HuH-7 (cell line): ENCODE measurements around the gene GHRL.
"Not testable (repeated sequence)": the region's sequence is repeated elsewhere in the genome, so short reads cannot be mapped to it uniquely, and the experiment has no call there.

ENCODE experiments used
- DNase-seq: peaks from one replicate; pipeline ENCODE4 v3.0.0; 2011; ENCODE audit warnings: low spot score

Gene GHRL

GRCh38 chr3:10298064-10298463 lies 5.3 kb upstream of the GHRL start:
- not testable (repeated sequence) for DNase-seq

DNA sequence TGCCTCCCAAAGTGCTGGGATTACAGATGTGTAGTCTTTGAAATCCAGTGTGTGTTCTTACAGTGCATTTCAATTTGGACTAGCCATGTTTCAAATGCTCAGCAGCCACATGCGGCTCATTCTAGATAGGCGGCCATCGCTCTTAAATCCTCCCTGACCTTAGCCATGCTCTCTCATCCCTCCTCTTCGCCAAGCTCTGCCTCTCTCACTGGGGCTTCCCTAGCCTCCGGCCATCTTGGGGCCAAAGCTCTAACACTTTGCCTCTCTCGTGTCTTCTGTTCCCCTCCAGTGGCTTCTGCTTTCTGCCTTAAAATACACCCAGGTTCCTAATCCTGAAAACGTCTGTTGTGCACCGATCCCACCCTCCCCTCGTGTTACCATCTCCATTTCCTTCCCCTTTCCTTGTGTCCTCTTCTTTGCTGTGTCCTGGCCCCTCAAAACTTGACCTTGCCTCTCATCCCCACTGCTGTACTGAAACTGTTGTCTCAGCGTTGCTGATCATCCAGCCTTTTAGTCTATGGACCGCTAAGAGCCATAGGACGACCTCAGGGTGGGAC lies 1.4 kb upstream of the GHRL start:
- DNase-seq = no peak

- no peak for DNase-seq
These were observed 1.1 kb downstream of the GHRL start for GRCh38 chr3:10291641-10292040.

- DNase-seq = no peak
These were observed 2.1 kb downstream of the GHRL start for GRCh38 chr3:10290481-10291176.

DNA sequence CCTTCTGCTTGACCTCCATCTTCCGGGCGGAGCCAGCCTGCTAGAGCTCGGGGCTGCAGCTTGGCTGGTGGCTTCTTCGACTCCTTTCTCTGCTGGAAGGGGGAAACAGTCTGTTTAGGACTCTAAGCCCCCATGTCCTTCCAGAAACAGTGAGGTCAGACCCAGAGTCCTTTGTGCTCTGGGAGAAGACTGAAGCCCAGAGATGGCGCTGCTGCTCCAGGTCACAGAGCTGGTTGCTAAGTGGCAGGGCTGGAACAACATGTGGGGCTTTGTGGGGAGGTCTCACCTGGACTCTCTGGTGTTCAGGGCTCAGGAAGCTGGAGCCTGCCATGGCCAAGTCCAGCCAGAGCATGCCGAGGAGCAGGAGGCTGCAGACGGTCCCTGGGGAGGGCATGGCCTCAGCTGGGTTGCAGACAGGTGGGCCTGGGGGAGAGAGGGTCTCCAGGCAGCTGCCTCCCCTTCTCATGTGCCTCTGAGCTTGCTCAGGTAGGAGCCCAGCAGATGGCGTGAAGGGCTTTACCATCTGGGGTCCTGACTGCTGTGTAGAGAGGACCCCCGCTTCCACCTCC lies 2.9 kb downstream of the GHRL start:
- peak; percentile 52 for DNase-seq

DNA sequence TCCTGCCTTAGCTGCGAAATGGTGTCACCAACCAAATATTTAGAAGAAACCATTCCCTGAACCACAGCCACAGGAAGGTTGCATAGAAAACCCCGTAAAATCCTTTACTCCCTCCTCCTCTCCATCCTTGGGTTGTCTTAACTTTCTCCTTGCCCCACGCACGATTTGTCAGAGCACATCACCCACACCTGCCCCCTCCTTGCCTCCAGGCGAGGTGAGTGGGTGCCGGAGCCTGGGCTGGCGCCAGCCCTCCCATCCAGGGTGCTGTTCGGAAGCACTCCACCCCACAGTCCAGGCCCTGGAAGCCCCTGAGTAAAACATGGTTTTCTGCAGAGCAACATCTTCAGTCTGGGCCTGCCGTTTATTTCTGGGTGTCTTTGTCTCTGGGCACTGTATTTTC lies 3.7 kb downstream of the GHRL start:
- DNase-seq = no peak

DNA sequence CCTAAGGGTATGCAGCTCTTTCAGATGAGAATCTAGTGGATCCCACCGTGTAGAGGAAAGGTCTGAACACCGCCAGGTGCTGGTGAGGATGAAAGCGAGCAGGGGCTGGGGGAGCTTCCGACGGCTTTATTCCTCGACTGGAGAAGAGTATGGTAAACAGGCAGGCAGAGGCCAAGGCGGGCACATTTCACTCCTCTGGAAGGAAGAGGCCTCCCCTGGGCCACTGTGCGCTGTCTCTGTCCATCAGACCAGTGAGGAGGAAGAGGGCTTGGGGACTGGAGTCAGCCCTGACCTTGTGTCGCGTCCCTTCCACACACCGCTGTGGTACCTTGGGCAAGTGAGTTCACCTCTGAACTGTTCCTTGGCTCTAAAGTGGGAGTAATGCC lies 4.2 kb downstream of the GHRL start:
- no peak for DNase-seq

DNA sequence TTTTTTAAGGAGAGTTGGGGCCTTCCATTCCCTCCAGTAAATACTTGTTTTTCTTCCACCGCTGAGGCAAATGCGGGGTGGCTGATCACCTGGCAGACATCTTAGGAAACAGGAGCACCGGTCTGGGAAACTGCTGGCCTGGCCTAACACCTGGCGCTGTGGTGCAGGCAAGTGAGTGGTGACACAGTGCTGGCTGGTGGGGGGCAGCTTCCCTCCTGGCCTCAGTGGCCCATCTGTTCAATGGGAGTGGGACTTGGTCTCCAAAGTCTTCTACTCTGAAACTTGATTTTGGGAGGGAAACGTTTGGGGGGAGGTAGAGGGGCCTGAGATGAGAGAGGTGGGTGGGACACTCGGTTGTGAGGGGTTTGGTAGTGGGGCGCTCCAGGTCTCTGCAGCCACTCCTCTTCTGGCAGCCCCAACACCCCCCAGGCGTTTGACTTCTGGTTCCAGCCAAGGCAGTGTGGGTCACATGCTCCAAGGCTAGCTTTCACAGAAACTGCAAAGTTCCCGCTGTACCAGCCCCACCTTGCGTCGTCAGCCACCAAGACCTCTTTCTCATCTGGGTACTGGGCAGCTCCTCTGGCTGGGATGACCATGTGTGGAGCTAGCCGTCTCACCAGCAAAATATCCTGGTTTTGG lies 4.7 kb downstream of the GHRL start:
- no peak for DNase-seq

GRCh38 chr3:10286596-10287295 lies 6.0 kb downstream of the GHRL start:
- DNase-seq = no peak

- DNase-seq = no peak
These were observed 6.6 kb downstream of the GHRL start for GRCh38 chr3:10286133-10286524.

GRCh38 chr3:10285272-10286132 lies 7.2 kb downstream of the GHRL start:
- DNase-seq = no peak

DNA sequence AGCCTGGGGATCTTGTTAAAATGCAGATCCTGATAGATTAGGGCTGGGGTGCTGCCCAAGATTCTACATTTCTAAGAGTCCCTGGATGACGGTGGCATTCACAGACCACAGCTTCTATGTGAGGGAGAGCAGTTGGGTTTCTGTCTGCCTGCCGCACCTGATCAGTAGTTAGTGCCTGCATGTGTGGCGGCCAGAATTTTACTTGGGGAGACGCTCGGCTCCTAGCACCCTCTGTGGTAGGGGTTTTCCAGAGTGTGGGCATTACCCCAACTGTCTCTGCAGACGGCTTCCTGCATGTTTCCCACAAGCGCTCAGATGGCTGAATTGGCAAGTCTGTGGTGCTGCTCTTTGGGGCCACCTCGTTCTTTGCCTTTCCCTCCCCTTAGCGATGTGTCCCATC lies 8.3 kb downstream of the GHRL start:
- no peak for DNase-seq

DNA sequence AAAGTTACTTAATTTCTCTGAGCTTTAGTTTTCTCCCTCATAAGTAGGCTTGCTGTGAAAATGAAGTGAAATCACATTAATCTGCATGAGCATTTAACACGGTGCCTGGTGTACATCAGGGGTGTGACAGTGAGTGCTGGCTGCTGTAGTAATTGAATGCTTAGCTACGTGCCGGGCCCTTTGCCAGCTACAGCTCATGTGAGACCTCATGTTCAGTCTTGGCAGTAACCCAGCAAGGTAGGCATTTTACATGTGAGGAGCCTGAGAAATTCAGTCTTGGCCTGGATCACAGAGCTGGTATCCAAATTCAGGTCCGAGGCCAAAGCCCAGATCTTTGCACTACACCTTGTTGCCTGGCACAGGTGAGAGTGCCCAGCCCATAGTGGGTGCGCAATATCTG lies 9.1 kb downstream of the GHRL start:
- DNase-seq = no peak

GRCh38 chr3:10281951-10282350 lies 10.8 kb downstream of the GHRL start:
- DNase-seq = no peak

DNA sequence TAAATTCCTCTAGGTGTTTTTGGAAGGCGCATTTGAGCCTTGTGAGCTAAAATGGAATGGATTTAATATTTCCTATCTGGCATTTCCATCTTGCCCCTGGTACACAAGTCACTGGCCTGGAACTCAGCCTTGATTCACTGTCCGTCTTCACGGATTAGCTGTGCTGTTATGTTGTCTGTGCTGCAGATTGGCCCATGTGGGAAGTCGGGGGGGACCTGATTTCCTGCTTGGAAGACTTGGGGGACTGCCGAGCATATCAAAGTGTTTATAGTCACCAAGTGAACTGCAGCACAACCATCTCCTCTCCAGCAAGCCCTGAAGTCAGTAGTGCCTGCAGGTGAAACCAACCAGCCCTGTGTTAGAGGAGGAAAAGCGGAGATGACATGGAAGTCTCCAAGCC lies 12.2 kb downstream of the GHRL start:
- DNase-seq = no peak

GRCh38 chr3:10280177-10280529 lies 12.6 kb downstream of the GHRL start:
- no peak for DNase-seq

DNA sequence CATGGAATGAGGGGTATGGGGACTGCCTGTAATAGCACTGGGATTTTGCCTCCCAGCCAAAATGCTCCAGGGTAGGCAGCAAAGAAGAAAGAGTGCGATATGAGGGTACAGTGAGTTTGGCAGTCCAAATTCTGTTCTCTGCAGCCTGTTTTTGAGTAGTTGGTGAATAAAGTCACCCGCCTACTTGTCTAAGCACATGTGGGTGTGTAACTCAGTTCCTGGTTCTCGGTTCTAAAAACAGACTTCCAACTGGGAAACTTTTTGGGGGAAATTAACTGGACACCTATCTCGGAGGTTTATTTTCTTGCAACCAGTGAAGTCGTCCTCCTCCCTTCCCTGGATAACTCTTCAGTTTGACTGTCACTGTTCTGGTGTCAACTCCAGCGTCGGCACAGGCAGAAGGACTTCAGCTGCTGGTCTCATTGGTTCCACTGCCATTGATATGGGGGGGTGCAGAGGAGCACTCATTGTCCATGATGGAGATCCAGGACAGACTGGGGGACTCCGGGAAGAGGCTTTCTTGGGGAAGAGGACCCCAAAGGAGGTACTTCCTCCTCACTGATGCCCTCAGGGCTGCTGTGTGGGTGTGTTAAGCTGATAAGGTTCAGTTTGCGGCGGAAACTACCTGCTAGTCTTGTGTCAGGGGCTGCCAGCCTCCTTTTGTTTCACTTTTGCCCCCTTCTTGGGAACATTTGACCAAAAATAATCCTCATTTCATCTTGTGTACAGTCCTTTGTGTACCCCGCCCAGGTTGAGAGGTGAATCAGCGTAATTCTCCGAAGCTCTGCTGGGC lies 13.2 kb downstream of the GHRL start:
- no peak for DNase-seq

GRCh38 chr3:10278501-10278900 lies 14.2 kb downstream of the GHRL start:
- DNase-seq = no peak

- DNase-seq = no peak
These were observed 15.6 kb downstream of the GHRL start for GRCh38 chr3:10277115-10277625.

DNA sequence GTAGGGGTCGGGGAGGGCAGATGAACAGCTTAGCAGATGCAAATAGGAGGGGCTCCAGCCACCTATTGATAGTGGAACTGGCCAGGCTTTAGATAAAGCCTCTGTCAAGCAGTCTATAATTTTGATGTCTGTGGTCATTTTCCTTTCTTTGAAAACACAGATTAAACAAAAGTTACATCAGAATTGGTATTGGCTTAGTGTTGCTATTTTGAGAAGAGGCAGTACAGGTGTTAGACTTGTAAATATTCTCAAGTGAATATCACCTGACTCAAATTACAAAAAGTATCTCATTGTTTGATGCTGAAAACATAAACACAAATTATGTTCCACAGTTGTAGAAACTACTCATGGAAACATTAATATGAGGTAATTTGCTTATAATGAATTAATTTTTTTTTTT lies 18.1 kb downstream of the GHRL start:
- no peak for DNase-seq
